Vagina (tissue), 2 donors: ENCODE results near the gene S100G. TPM values are rescaled to one million over a fixed set of nuclear protein-coding genes. Genes with fewer than 3 reads are reported as not detected.
"Not testable (repeated sequence)": the region's sequence is repeated elsewhere in the genome, so short reads cannot be mapped to it uniquely, and the experiment has no call there.

Source experiments
- DNase-seq, 2 donors: peaks; one replicate each; pipeline ENCODE4 v3.0.0-alpha.2; 2017; ENCODE audit errors: extremely low spot score in 2 of 2
- H3K27ac ChIP-seq: fragments of 200-600 bp; sonication (generic); one replicate; pipeline ENCODE4 v1.5.1; 2019
- H3K27me3 ChIP-seq: fragments of 200-600 bp; sonication (generic); one replicate; pipeline ENCODE4 v1.5.1; 2019
- H3K36me3 ChIP-seq, 2 donors: fragments of 200-600 bp; sonication (generic); one replicate each; pipeline ENCODE4 v1.5.1; 2017 to 2019
- H3K4me1 ChIP-seq: fragments of 200-600 bp; sonication (generic); one replicate; pipeline ENCODE4 v1.5.1; 2019
- H3K4me3 ChIP-seq, 2 donors: fragments of 200-600 bp; sonication (generic); 1 replicate in 1 of 2; 2 replicates in 1 of 2; pipeline ENCODE4 v1.5.1; 2016 to 2019
- H3K9me3 ChIP-seq: fragments of 200-600 bp; sonication (generic); one replicate; pipeline ENCODE4 v1.5.1; 2019
- CTCF ChIP-seq, 3 experiments: fragments of 450-650 bp in 2 of 3; fragments of 200-600 bp in 1 of 3; sonication (generic) in 1 of 3; IDR thresholded peaks; one replicate each; pipeline ENCODE4 v1.5.1; 2017 to 2019; ENCODE audit warnings: antibody characterized with exemption in 3 of 3, mild to moderate bottlenecking in 2 of 3, moderate library complexity in 2 of 3
- POLR2A ChIP-seq, 2 donors: fragments of 450-650 bp; IDR thresholded peaks; one replicate each; pipeline ENCODE4 v1.6.1; 2017; ENCODE audit warnings: antibody characterized with exemption in 2 of 2, mild to moderate bottlenecking in 2 of 2, moderate library complexity in 2 of 2
- POLR2AphosphoS5 ChIP-seq, 2 donors: sonication (generic); formaldehyde crosslinking; IDR thresholded peaks; one replicate each; pipeline ENCODE4 v1.9.0; 2017; ENCODE audit warnings: antibody characterized with exemption in 2 of 2, mild to moderate bottlenecking in 2 of 2, low read depth in 1 of 2; ENCODE audit not compliant: insufficient read depth in 1 of 2
- intact Hi-C: fragments of 100-400 bp; cut with DNase I; formaldehyde crosslinking; loops from one replicate; pipeline ENCODE4 v1.15.1; 2023
- total RNA-seq: library from RNA; depleted of rRNA; stranded (reverse); fragments of >200 nt; gene quantifications from one replicate; pipeline ENCODE4 v1.2.3, GENCODE V29; 2016

Gene S100G
- total RNA-seq, 1 donor from 2014 or later: not detected

- no peak for DNase-seq
- H3K36me3 ChIP-seq: no peaks in the 10 kb centered on the region
- H3K4me3 ChIP-seq: no peak overlapping the region
- intact Hi-C loops: no loop called here
- no peak overlapping the region for H3K27ac ChIP-seq
- no peak for TF ChIP-seq POLR2A (IDR thresholded peaks at IDR 0.05)
- no peak for TF ChIP-seq CTCF (IDR thresholded peaks at IDR 0.05)
- TF ChIP-seq POLR2AphosphoS5 (IDR thresholded peaks at IDR 0.05; ENCODE audit: insufficient read depth in 1 of 2, low read depth in 1 of 2): no peak
- no peaks in the 10 kb centered on the region for H3K27me3 ChIP-seq
- H3K4me1 ChIP-seq: no peaks in the 10 kb centered on the region
- no peaks in the 10 kb centered on the region for H3K9me3 ChIP-seq
These were observed 39.8 kb upstream of the S100G start for GRCh38 chrX:16610121-16610621.

GRCh38 chrX:16610654-16611053 lies 39.3 kb upstream of the S100G start:
- intact Hi-C loops, DNase-seq, H3K27me3 ChIP-seq, H3K36me3 ChIP-seq, H3K9me3 ChIP-seq, H3K27ac ChIP-seq, H3K4me1 ChIP-seq, H3K4me3 ChIP-seq: not testable (repeated sequence)

GRCh38 chrX:16612257-16612897 lies 37.6 kb upstream of the S100G start:
- Histone ChIP-seq H3K36me3 (no peaks in the 10 kb centered on the region), H3K27me3 (no peaks in the 10 kb centered on the region), H3K9me3 (no peaks in the 10 kb centered on the region), H3K4me1 (no peaks in the 10 kb centered on the region), H3K4me3 (no peak overlapping the region), H3K27ac (no peak overlapping the region)
- DNase-seq: no peak
- intact Hi-C loops: no loop called here
- TF ChIP-seq POLR2A (IDR thresholded peaks at IDR 0.05) (no peak), POLR2AphosphoS5 (IDR thresholded peaks at IDR 0.05; ENCODE audit: insufficient read depth in 1 of 2, low read depth in 1 of 2) (no peak), CTCF (IDR thresholded peaks at IDR 0.05) (no peak)

- Histone ChIP-seq H3K36me3 (no peaks in the 10 kb centered on the region), H3K4me1 (no peaks in the 10 kb centered on the region), H3K27ac (no peak overlapping the region), H3K9me3 (no peaks in the 10 kb centered on the region), H3K27me3 (no peaks in the 10 kb centered on the region), H3K4me3 (no peak overlapping the region)
- no peak for DNase-seq
- intact Hi-C loops: no loop called here
- no peak for TF ChIP-seq POLR2A (IDR thresholded peaks at IDR 0.05)
- no peak for TF ChIP-seq POLR2AphosphoS5 (IDR thresholded peaks at IDR 0.05; ENCODE audit: insufficient read depth in 1 of 2, low read depth in 1 of 2)
- no peak for TF ChIP-seq CTCF (IDR thresholded peaks at IDR 0.05)
These were observed 32.6 kb upstream of the S100G start for GRCh38 chrX:16617382-16617781.

GRCh38 chrX:16618422-16618821 lies 31.5 kb upstream of the S100G start:
- H3K4me3 ChIP-seq: no peak overlapping the region
- H3K27ac ChIP-seq: no peak overlapping the region
- TF ChIP-seq POLR2A (IDR thresholded peaks at IDR 0.05) (no peak), CTCF (IDR thresholded peaks at IDR 0.05) (no peak), POLR2AphosphoS5 (IDR thresholded peaks at IDR 0.05; ENCODE audit: insufficient read depth in 1 of 2, low read depth in 1 of 2) (no peak)
- intact Hi-C loops: no loop called here
- H3K27me3 ChIP-seq: no peaks in the 10 kb centered on the region
- no peaks in the 10 kb centered on the region for H3K36me3 ChIP-seq
- no peaks in the 10 kb centered on the region for H3K4me1 ChIP-seq
- DNase-seq: no peak
- H3K9me3 ChIP-seq: no peaks in the 10 kb centered on the region
